ENCODE data around the gene ATN1. TPM values are rescaled to one million over a fixed set of nuclear protein-coding genes. Genes with fewer than 3 reads are reported as not detected.

Gene ATN1
- total and polyA plus RNA-seq, 4 donors, result 3.6 to 12.6 (median 7.9) TPM

DNA sequence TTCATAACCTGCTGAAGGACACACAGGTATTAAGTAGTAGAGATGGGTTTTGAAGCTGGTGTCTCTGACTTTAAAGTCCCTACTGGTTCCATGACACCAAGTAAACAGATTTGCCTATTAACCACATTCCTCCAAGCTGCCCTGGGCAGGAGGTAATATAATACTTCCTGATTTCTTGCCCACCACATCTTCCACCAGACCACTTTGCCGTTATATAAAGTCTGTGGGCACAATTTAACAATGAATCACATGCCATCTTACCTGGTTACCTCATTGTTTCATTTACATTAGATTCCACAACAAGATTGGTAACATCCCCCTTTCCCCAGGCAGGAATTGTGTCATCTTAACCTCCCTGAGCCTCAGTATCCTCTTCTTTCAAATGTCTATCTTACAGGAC is 24.0 kb upstream of the ATN1 start:
- no peak overlapping the region for H3K9ac ChIP-seq (ENCODE audit: low read depth in 1 of 2, low read length in 2 of 2)
- H3K4me1 ChIP-seq (ENCODE audit: control insufficient read depth in 4 of 4, insufficient read depth in 4 of 4, low read length in 3 of 4), result peaks cover 1 to 11% (median 8%) of the 10 kb centered on the region in 4 donors
- DNase-seq (ENCODE audit: low spot score), result no peak
- TF ChIP-seq FOXA1 (IDR thresholded peaks at IDR 0.05) (no peak), HNF4A (conservative IDR thresholded peaks at IDR 0.05) (no peak), HNF4G (IDR thresholded peaks at IDR 0.05) (no peak)
- no peak overlapping the region for H3K4me3 ChIP-seq (ENCODE audit: low read depth in 1 of 3, low read length in 3 of 3)
- no peak overlapping the region for H3K27ac ChIP-seq (ENCODE audit: low read depth in 1 of 2, low read length in 2 of 2)
- 92% methylated on average over 1 of the region's 1 CpG for WGBS
- H3K27me3 ChIP-seq (ENCODE audit: control insufficient read depth in 4 of 4, insufficient read depth in 4 of 4, low read length in 3 of 4), result no peaks in the 10 kb centered on the region
- no peaks in the 10 kb centered on the region for H3K9me3 ChIP-seq (ENCODE audit: control insufficient read depth in 4 of 4, low read length in 3 of 4)
- no peaks in the 10 kb centered on the region for H3K36me3 ChIP-seq (ENCODE audit: control insufficient read depth in 4 of 4, insufficient read depth in 3 of 4, low read depth in 1 of 4, low read length in 3 of 4)

DNA sequence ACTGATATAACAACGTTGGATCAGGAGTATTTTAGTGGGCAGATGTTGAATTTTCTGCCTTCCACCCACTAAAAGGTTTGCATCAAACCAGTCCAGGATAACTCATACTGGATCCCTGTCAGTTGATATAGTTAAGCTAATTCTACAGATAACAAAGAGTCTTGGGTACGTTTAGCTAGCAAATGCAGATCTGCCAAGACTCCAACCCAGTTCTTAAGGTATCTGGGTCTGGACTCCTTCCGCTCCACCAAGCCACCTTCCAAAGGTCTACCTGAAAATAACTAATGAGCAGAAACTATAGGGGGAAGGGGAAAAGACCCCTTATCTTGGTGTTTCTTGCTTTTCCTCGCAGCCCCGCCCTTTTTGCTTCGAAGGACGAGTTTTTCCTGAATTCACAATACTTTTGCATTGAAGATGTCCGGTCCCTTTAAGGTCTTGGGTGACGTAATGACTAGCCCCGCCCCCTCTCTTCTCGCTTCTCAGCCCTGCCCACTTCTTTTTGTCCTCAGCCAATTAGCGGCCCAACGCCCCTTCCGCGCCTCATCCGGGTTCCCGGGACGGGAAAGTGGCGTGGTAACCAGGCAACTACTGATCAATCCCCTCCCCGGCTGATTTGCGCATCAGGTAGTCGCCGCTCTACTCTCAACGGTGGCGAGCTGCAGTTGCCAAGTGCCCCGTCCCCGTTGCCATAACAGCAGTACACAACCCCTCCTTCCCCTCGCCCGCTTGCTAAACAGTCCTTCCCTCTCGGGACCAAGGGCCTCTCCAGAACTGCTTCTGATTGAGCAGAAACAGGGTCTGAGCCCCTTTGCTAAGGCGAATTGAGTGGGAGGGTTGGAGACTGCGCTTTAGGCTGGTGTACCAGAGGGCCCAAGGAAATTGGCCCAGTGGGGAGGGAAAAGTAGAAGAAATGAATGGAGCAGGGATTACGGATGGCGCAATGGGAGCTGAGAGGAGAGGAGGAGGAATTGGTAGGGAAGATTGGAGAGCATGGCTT is 23.2 kb upstream of the ATN1 start, which contains the start of gene LRRC23:
TSS of gene LRRC23 (plus strand) at position 543 of the 997 bp plus-strand sequence. CDS start 812 bp downstream, outside the sequence.
- Histone ChIP-seq H3K4me1 (ENCODE audit: control insufficient read depth in 4 of 4, insufficient read depth in 4 of 4, low read length in 3 of 4) (peaks cover 1 to 11% (median 8%) of the 10 kb centered on the region in 4 donors), H3K27me3 (ENCODE audit: control insufficient read depth in 4 of 4, insufficient read depth in 4 of 4, low read length in 3 of 4) (no peaks in the 10 kb centered on the region), H3K9me3 (ENCODE audit: control insufficient read depth in 4 of 4, low read length in 3 of 4) (no peaks in the 10 kb centered on the region), H3K36me3 (ENCODE audit: control insufficient read depth in 4 of 4, insufficient read depth in 3 of 4, low read depth in 1 of 4, low read length in 3 of 4) (no peaks in the 10 kb centered on the region), H3K27ac (ENCODE audit: low read depth in 1 of 2, low read length in 2 of 2) (peak within 1 kb of the TSS; percentile 56 to 62), H3K4me3 (ENCODE audit: low read depth in 1 of 3, low read length in 3 of 3) (peak within 1 kb of the TSS; percentile 32 to 81 (median 56)), H3K9ac (ENCODE audit: low read depth in 1 of 2, low read length in 2 of 2) (peak within 1 kb of the TSS; percentile 3 to 61)
- DNase-seq (ENCODE audit: low spot score), result peak; percentile 96
- TF ChIP-seq, protein P1, sequence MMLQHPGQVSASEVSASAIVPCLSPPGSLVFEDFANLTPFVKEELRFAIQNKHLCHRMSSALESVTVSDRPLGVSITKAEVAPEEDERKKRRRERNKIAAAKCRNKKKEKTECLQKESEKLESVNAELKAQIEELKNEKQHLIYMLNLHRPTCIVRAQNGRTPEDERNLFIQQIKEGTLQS (IDR thresholded peaks at IDR 0.05), result peak; percentile 72
- TF ChIP-seq SP1 (IDR thresholded peaks at IDR 0.05) (peak; percentile 69), FOXA1 (IDR thresholded peaks at IDR 0.05) (no peak), GABPA (IDR thresholded peaks at IDR 0.05 in 1 of 2, conservative IDR thresholded peaks at IDR 0.05 in 1 of 2) (peak in 1 of 2 donors; percentile 75), JUND (IDR thresholded peaks at IDR 0.05) (peak; percentile 90 to 93), YY1 (IDR thresholded peaks at IDR 0.05) (peak; percentile 48), EGR1 (IDR thresholded peaks at IDR 0.05; ENCODE audit: low read depth in 2 of 2) (peak; percentile 60 to 67), RXRA (IDR thresholded peaks at IDR 0.05) (peak in 1 of 2 donors; percentile 18), HNF4A (conservative IDR thresholded peaks at IDR 0.05) (peak in 1 of 2 donors; percentile 90), FOXA2 (IDR thresholded peaks at IDR 0.05) (no peak), RAD21 (IDR thresholded peaks at IDR 0.05) (peak in 1 of 2 donors; percentile 3)
- TF ChIP-seq, protein P2, sequence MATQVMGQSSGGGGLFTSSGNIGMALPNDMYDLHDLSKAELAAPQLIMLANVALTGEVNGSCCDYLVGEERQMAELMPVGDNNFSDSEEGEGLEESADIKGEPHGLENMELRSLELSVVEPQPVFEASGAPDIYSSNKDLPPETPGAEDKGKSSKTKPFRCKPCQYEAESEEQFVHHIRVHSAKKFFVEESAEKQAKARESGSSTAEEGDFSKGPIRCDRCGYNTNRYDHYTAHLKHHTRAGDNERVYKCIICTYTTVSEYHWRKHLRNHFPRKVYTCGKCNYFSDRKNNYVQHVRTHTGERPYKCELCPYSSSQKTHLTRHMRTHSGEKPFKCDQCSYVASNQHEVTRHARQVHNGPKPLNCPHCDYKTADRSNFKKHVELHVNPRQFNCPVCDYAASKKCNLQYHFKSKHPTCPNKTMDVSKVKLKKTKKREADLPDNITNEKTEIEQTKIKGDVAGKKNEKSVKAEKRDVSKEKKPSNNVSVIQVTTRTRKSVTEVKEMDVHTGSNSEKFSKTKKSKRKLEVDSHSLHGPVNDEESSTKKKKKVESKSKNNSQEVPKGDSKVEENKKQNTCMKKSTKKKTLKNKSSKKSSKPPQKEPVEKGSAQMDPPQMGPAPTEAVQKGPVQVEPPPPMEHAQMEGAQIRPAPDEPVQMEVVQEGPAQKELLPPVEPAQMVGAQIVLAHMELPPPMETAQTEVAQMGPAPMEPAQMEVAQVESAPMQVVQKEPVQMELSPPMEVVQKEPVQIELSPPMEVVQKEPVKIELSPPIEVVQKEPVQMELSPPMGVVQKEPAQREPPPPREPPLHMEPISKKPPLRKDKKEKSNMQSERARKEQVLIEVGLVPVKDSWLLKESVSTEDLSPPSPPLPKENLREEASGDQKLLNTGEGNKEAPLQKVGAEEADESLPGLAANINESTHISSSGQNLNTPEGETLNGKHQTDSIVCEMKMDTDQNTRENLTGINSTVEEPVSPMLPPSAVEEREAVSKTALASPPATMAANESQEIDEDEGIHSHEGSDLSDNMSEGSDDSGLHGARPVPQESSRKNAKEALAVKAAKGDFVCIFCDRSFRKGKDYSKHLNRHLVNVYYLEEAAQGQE (IDR thresholded peaks at IDR 0.05), result no peak
- TF ChIP-seq, protein P3, sequence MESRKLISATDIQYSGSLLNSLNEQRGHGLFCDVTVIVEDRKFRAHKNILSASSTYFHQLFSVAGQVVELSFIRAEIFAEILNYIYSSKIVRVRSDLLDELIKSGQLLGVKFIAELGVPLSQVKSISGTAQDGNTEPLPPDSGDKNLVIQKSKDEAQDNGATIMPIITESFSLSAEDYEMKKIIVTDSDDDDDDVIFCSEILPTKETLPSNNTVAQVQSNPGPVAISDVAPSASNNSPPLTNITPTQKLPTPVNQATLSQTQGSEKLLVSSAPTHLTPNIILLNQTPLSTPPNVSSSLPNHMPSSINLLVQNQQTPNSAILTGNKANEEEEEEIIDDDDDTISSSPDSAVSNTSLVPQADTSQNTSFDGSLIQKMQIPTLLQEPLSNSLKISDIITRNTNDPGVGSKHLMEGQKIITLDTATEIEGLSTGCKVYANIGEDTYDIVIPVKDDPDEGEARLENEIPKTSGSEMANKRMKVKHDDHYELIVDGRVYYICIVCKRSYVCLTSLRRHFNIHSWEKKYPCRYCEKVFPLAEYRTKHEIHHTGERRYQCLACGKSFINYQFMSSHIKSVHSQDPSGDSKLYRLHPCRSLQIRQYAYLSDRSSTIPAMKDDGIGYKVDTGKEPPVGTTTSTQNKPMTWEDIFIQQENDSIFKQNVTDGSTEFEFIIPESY (IDR thresholded peaks at IDR 0.05), result no peak
- TF ChIP-seq, protein P4, sequence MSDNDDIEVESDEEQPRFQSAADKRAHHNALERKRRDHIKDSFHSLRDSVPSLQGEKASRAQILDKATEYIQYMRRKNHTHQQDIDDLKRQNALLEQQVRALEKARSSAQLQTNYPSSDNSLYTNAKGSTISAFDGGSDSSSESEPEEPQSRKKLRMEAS (IDR thresholded peaks at IDR 0.05), result peak; percentile 74
- 6% methylated on average over 34 of the region's 34 CpGs for WGBS
